Measurements from ENCODE around the gene CHD2.

The CHD2 gene

DNA sequence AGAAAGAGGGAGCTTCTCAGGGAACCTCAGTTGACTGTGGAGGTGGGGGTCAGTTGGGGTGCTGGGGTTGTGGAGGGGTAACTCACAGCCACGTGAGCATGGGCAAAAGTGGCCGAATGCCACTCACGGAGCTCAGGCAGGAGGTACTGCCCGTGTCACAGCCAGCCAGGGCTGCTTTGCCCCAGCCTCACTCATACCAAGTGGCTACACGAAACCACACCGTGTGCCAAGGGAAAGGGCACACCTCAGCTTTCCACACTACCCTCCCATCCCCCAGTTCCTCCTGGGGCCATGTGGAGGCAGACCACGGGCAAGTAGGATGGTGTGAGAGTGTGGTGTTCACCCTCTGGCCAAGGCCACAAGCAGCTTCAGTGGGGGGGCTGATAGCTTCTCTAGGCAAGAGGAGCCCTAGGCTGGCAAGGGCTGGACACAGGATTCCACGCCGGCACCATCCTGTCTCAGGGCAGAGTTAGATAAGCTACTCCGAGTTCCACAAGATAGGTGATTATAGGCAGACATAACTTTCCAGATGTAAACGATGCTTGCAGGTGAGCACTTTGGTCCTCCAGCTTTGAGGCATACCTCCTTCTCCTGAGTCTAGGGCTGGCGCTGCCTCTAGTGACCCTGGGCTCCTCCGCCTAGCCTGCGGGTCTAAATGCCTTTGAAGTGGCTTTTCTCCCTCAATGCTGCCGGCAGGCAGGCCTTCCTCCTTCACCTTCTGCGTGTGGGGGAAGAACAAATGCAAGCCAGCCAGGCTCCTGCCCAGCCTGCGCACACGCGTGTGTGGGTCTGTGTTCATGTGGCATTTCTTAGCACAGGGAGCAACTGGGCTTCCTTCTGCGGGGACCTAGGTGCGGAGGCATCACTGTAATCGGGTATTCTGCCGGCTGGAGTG, 163.9 kb downstream of the CHD2 start:
- in situ Hi-C loops (cut with HindIII; ENCODE audit: low sequenced_read_pairs), result no loop called here

DNA sequence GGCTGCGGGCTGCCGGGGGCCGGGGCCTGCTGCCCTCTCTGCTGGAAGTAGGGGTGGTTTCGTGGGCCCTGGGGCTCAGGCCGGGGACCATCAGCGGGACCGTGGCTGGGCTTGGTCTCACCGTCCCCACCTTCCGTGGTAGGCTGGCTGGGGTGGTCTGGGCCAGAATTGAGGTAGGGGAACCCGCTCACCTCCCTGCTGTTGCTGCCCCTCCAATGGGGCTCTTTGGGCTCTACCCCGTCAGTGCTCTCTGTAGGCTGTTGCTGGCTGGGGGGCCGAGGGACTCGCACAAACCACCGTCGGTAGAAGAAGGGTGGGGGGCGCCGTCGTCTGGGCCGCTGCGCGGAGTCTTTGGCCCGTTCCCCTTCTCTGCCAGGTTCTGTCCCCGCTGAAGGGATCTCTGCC, 165.5 kb downstream of the CHD2 start:
- in situ Hi-C loops (cut with HindIII; ENCODE audit: low sequenced_read_pairs), result no loop called here

DNA sequence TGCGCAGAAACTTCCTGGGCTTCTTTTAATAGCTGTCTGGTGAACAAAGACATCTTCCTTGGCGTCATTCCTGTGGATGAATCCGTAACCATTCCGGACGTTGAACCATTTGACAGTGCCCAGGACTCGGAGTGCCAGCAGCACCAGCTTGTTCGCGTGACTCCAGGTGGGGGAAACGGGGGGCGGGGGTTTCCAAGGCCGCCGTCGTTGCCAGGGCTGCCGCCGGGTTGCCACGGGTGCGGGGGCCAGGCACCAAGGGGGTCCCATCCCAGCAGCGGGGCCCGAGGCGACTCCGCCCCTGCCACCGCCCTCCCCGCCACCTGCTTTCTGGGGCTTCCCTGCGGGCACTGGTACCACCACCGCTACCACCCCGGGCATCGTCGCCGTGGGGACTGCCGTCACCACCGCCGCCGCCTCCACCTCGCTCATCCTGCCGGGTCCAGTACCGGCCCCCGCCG, 166.1 kb downstream of the CHD2 start:
- in situ Hi-C loops (cut with HindIII; ENCODE audit: low sequenced_read_pairs), result no loop called here

DNA sequence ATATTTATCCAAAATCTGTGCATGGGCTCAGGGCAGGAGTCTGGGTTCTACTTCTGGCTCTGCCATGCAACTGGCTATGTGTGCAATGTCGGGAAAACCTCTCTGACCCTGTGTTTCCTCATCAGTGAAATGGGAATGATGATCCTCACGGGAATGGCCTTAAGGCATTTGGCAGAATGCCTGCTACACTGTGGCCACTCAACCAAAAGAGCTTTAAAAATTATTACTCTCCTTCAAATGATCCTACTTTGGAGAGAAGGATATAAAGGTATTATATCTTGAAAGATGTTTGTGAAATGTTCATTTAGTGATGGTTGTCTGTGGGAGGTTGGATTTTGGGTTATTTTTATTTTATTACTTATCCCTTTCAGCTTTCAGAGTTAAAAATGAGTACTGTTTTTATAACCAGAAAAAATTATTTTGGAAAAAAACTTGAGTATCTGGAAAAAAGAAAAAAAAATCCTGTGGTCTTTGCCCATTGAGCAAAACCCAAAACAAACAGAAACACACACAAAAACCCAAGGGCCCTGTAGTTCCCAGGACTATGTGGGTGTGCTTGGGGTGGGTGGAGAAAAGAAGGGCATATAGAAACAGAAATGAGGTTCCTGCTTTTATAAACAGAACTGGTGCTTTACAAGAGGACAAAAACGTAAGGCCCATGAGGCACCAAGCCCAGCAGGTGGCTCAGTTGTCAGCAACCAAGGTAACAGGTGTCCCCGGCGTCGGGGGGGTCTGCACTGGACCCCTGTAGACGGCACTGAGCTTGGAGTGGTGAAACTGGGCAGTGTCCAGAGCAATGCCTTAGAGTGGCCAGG, 166.9 kb downstream of the CHD2 start:
- in situ Hi-C loops (cut with HindIII; ENCODE audit: low sequenced_read_pairs), result no loop called here

DNA sequence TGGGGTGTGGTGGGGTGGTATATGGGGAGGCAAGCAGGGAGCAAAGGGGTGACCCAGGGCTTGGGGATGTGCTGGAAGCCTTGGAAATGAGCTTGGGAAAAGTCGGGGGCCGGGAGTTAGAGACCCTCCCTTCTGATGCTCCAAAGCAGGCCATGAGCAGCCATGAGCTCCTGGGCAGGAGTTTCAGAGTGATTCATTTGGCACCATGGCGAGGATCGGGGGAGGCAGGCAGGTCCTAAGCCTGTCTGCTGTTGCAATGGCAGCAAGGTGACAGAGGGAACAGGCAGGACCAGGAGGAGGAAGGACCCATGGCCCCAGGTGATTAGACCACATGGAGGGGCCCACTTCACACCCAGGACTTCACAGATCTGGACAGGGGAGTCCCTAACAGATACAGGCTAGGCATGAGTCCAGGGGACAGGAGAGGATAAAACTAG, 167.5 kb downstream of the CHD2 start:
- in situ Hi-C loops (cut with HindIII; ENCODE audit: low sequenced_read_pairs), result no loop called here

DNA sequence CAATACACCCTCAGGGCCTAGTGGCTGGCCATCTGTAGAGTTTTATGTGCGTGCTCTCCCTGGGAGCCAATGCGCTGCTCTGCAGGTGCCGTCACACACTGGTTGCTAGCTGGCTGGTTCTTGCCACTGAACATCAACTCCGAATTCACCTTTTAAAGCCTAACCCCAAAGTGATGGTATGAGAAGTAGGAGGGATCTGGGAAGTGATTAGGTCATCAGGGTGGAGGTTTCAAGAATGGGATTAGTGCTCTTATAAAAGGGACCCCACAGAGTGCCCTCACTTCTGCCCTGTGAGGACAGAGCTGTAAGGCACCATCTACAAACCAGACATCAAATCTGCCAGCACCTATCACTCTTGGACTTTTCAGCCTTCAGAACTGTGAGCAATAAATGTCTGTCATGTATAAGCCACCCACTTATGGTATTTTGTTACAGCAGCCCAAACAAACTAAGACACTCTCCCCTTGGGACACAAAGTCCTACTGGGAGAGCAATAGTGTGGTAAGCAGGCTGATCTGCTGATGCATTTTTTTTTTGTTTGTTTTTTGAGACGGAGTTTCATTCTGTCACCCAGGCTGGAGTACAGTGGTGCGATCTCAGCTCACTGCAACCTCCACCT, 168.6 kb downstream of the CHD2 start:
- in situ Hi-C loops (cut with HindIII; ENCODE audit: low sequenced_read_pairs), result no loop called here

DNA sequence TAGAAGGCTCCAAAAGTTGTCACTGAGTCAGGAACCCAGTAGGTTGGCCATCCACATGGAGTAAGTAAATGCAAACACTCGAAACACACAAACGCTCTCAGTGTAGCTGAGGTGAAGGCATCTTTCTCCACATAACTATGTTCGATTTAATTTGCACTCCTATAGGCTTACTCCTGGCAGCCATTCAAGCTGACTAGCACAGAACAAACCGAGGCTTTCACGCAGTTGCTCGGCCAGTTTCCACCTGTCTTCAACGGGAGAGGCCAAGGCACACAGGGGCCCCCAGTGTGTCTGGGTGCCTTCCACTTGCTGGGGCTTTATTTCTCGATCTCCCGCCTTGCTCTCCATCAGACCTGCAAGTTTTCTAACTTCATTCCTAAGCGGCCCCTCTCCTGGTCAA, 170.0 kb downstream of the CHD2 start:
- in situ Hi-C loops (cut with HindIII; ENCODE audit: low sequenced_read_pairs), result no loop called here

DNA sequence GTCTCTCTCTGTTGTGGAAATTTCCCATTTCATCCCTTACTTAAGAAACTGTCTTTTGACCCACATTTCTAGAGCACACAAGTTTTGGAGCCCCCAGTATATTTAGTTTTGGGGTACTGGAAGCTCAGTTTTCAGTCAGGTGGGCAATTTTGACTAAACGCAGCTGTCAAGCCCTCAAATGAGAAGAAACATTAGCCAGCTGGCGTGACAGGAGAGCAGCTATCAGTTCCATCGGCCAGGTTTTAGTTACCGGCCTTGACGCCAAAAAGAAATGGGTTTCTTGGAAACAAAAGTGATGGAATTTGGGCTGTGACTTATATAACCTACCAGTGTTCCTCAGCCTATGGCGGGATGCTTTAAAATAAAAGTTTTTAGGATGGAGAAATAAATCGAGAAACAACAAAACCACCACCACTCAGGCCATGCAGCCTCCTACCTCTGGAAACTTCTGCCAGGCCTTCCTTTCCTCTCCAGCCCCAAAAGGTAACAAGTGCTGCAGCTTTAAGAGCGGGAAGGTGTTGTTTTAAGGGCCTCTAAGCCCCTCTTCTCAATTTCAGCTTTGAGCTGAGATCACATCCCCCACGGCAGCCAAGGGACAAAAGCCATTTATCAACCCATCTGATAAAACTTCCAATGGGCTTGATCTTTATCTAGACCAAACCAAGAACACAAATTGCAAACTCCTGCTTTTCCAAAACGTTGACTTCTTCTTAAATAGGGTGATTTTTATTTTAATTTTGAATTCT, 170.6 kb downstream of the CHD2 start:
- in situ Hi-C loops (cut with HindIII; ENCODE audit: low sequenced_read_pairs), result no loop called here

DNA sequence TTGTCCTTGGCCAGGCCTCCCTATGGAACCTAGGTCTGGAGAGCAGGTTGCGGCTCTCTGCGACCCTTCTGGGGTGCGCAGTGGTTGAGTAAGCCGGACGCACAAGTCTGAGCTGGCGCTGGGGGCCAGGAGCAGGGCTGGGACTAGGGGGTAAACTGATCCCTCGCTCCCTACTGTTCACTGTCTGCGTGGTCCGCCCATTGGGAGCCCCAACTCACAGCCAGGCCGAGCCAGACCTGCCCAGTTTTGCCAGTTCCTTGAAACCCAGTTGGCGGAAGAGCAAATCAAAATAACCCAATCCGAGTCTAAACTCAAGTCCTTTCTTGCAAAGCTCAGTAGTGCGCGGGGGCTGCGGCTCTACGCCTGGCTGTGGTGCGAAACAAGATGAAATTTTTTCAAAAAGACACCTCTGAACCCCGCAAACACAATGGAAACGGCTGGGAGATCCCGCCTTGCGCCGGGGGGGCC, 171.4 kb downstream of the CHD2 start:
- in situ Hi-C loops (cut with HindIII; ENCODE audit: low sequenced_read_pairs), result no loop called here

DNA sequence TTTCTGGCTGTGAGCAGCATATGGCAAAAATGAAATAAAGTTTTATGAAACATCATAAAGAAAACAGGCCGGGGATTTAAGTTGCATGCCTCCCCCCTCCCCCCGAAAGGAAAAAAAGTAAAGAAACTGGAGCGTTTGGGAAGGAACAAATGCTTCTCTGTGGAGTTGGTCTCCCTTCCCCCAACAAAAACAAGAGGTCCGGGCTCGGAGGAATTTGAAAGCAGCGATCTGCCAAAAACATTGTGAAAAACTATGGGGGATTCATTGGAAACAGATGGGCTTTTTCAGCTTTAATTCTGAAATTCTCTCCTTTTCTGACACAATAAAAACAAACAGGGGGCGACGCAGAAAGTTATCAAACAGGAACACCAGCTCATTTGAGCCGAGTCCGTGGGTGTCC, 171.9 kb downstream of the CHD2 start:
- in situ Hi-C loops (cut with HindIII; ENCODE audit: low sequenced_read_pairs), result no loop called here

DNA sequence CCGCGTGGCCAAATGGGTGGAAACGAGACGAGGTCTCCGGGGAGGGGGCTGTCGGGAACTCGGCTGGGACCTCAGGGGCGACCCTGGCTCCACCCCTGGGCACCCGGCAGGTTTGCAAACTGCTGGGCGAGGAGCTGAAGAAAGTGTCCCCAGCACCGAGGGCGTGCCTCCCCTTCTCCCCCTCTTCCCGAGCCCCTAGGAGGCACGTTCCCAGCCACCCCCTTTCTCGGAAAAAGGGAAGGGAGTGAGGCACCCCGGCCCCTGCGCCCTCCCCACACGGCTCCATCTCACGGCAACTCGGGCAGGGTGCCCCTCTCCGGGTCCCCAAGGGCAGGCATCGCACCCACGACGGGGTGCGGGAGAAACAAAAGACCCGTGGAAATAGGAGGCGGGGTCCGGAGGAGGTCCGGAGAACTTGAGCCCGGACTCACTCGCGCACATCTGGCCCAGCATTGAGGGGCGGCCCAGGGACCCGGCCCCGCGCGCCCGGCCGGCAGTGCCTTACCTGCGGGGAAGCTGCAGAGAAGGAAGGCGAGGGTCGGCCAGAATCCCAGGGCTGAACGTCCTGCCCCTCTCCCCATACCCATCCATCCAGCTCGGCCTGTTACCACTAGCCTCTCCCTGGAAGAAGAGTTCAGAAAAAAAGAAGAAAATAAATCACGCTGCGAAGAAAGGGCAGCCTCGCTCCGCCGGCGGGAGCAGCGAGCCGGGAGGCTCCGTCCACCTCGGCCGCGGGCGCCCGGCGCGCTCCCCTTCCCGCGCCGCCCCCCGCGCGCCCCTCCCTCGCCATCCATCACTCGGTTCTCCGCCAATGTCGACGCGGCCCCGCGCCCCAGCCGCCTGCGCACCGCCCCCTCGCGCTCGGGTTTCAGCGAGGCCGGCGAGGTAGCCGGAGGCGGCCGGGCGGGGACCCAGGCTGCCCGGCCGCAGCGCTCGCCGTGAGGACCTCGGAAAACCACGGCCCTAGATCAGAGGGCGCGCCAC, 172.6 kb downstream of the CHD2 start:
- in situ Hi-C loops (cut with HindIII; ENCODE audit: low sequenced_read_pairs), result no loop called here

DNA sequence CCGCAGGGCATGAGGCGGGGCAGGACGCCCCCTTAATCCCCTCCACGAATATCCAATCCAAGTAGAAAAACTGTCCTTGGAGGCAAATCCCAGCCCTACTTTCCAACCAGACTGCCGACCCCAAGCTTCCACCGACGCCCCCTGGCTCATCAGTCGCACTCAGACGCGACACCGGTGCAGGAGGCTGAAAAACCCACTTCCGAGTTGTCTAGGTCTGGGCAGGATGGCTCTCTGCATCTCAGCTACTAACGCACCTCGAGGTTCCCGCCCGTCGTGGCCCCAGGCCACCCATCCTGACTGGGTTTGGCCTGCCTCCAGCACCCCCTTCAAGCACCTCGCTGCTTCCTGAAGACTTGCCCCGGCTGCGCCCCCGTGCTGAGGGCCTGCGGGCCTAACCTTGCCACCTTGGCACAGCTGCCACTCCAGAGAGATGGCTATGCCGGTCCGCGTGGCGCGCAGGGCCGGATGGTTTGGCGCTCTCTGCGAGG, 173.4 kb downstream of the CHD2 start:
- in situ Hi-C loops (cut with HindIII; ENCODE audit: low sequenced_read_pairs), result no loop called here

DNA sequence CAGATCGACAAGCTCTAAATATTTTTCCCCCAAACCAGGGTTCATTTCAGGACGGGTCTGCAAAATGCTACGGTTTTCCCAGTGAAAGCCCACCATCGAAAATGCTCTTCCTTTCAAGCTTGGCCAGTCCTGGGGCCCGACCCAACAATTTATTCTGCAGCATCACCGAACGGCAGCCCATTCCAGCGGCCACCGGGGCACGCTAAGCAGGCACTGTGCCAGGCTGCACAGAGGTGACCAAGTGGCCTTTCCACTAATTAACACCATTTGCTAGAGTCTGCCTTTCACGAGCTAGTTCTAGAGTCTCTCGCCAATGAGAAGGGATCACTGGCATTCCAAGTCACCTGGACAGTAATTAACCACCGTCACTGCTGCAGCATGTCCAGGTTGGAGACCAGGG, 174.5 kb downstream of the CHD2 start:
- in situ Hi-C loops (cut with HindIII; ENCODE audit: low sequenced_read_pairs), result no loop called here

DNA sequence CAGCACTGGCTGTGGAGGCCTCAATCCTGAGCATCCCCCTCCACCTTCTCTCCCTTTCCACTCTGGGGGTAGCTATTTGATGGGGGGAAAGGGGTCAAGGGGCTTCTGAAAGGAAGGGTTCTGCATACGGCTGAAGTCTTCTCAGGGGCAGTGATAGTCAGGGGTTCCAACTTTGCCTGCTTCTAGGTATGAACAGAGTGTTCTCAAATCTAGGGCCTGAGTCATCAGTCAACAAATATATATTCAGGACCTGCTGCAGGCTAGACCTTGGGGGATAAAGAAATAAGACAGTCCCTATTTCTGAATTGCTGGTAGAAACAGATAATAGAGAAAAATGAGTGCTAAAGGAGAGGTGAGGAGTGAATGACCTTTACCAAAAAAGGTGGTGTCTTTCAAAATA, 176.1 kb downstream of the CHD2 start:
- in situ Hi-C loops (cut with HindIII; ENCODE audit: low sequenced_read_pairs), result no loop called here

DNA sequence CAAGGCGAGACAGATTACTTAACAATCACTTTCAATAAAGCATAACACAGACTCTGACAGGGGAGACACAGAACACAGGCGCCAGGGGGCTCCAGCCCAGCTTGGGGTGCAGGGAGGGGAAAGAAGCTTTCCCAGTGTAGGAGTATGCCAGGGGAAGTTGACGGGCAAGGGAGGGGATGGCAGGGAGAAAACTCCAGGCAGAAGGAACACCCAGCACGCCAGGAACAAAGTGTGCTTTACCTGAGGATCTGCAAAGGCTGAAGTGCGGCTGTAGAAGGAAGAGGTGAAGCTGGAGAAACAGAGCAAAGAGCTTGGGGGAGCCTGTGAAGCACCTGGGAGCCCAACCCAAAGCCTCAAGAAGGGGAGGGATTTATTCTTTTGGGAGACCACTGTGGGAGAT, 176.8 kb downstream of the CHD2 start:
- in situ Hi-C loops (cut with HindIII; ENCODE audit: low sequenced_read_pairs), result no loop called here
